Kidney (tissue), 14 donors: ENCODE results near the gene NID1. TPM values are rescaled to one million over a fixed set of nuclear protein-coding genes. Genes with fewer than 3 reads are reported as not detected.
A peak's percentile ranks its signal among the peaks of the same experiment; 100 is the strongest.

Source experiments
- DNase-seq, 5 donors: peaks; one replicate each; pipeline ENCODE4 v3.0.0-alpha.2; 2013 to 2020
- FAIRE-seq: peaks from 2 replicates; lab custom pipeline; 2012; peaks lifted over from hg19 to GRCh38; lab: Jason Lieb, UNC
- H3K27ac ChIP-seq, 2 donors: one replicate each; pipeline ENCODE4 v1.7.0; 2013; ENCODE audit warnings: low read depth in 2 of 2, low read length in 2 of 2, inconsistent platforms in 1 of 2
- H3K27me3 ChIP-seq: one replicate; pipeline ENCODE4 v1.7.1; 2013; ENCODE audit warnings: low read length, inconsistent platforms; ENCODE audit not compliant: control insufficient read depth, insufficient read depth
- H3K36me3 ChIP-seq, 3 donors: one replicate each; pipeline versions ENCODE4 v1.7.0 to v1.7.1; 2013; ENCODE audit warnings: low read length in 3 of 3, control low read depth in 1 of 3, inconsistent platforms in 1 of 3; ENCODE audit not compliant: insufficient read depth in 3 of 3, control insufficient read depth in 2 of 3
- H3K4me1 ChIP-seq, 3 donors: one replicate each; pipeline versions ENCODE4 v1.7.0 to v1.7.1; 2013; ENCODE audit warnings: low read length in 3 of 3, inconsistent platforms in 1 of 3, low read depth in 1 of 3; ENCODE audit not compliant: control insufficient read depth in 2 of 3, insufficient read depth in 2 of 3
- H3K4me3 ChIP-seq, 3 donors: one replicate each; pipeline versions ENCODE4 v1.7.0 to v1.8.1; 2013; ENCODE audit warnings: low read length in 3 of 3, control low read depth in 1 of 3, inconsistent platforms in 1 of 3
- H3K9ac ChIP-seq, 3 donors: one replicate each; pipeline versions ENCODE4 v1.7.0 to v1.7.1; 2013; ENCODE audit warnings: low read length in 3 of 3, control low read depth in 1 of 3, inconsistent platforms in 1 of 3
- H3K9me3 ChIP-seq, 3 donors: one replicate each; pipeline versions ENCODE4 v1.7.0 to v1.7.1; 2013; ENCODE audit warnings: low read length in 3 of 3, control low read depth in 1 of 3, inconsistent platforms in 1 of 3; ENCODE audit not compliant: control insufficient read depth in 2 of 3, insufficient read depth in 1 of 3
- intact Hi-C: fragments of 100-400 bp; cut with DNase I; formaldehyde crosslinking; loops from one replicate; pipeline ENCODE4 v1.11.1; 2022
- polyA plus RNA-seq: library from polyadenylated mRNA; stranded (reverse); fragments of 350-450 nt; fragmentation: Illumina TruSeq; extraction: RNeasy Lipid Tissue Mini Kit (QIAGEN cat#74804); gene quantifications from one replicate; pipeline ENCODE4 v1.2.3, GENCODE V29; 2014; ENCODE audit warnings: low read depth, low replicate concordance; ENCODE audit not compliant: insufficient read depth
- total RNA-seq: library from RNA; stranded (reverse); fragmentation: NEBNext Ultra II Directional; extraction: Animal tissue kit (Norgen Biotek cat#: 25700); gene quantifications from one replicate; pipeline ENCODE4 v1.2.1, GENCODE V29; 2021
- TF ChIP-seq, protein P1 (sequence below): IDR thresholded peaks from 3 replicates; pipeline ENCODE4 v1.5.1; 2012; ENCODE audit warnings: mild to moderate bottlenecking, moderate library complexity, borderline replicate concordance; ENCODE audit not compliant: insufficient read depth; ENCODE audit errors: extremely low read depth
- donor health status: control.
- donor health status: control.
- donor health status: control.
- donor health status: control.
- donor health status: control.
- donor health status: DM: yes; HTN: yes; CAD: no.
- donor health status: Normal renal cell carcinoma (clear cell type).

Gene NID1
- total and polyA plus RNA-seq, 2 donors from 2014 or later = 7.4 to 70.1 TPM

- intact Hi-C loops = no loop called here
- Histone ChIP-seq H3K4me1 (no peaks in the 10 kb centered on the region), H3K36me3 (peaks cover 3 to 28% (median 3%) of the 10 kb centered on the region in 3 donors), H3K9me3 (no peaks in the 10 kb centered on the region), H3K27me3 (no peaks in the 10 kb centered on the region), H3K27ac (peak overlapping the region in 1 of 2 donors; percentile 76), H3K9ac (no peak overlapping the region), H3K4me3 (no peak overlapping the region)
- FAIRE-seq (no peak), DNase-seq (no peak)
- TF ChIP-seq, protein P1, sequence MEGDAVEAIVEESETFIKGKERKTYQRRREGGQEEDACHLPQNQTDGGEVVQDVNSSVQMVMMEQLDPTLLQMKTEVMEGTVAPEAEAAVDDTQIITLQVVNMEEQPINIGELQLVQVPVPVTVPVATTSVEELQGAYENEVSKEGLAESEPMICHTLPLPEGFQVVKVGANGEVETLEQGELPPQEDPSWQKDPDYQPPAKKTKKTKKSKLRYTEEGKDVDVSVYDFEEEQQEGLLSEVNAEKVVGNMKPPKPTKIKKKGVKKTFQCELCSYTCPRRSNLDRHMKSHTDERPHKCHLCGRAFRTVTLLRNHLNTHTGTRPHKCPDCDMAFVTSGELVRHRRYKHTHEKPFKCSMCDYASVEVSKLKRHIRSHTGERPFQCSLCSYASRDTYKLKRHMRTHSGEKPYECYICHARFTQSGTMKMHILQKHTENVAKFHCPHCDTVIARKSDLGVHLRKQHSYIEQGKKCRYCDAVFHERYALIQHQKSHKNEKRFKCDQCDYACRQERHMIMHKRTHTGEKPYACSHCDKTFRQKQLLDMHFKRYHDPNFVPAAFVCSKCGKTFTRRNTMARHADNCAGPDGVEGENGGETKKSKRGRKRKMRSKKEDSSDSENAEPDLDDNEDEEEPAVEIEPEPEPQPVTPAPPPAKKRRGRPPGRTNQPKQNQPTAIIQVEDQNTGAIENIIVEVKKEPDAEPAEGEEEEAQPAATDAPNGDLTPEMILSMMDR = no peak
These were observed 49.4 kb downstream of the NID1 start for GRCh38 chr1:236015539-236015938.

GRCh38 chr1:236013330-236013729 lies 51.6 kb downstream of the NID1 start:
- no peaks in the 10 kb centered on the region for H3K27me3 ChIP-seq
- H3K4me3 ChIP-seq = no peak overlapping the region
- intact Hi-C loops = no loop called here
- no peaks in the 10 kb centered on the region for H3K4me1 ChIP-seq
- TF ChIP-seq, protein P1 = no peak
- H3K36me3 ChIP-seq = peaks cover 3 to 28% (median 5%) of the 10 kb centered on the region in 3 donors
- no peaks in the 10 kb centered on the region for H3K9me3 ChIP-seq
- DNase-seq (no peak), FAIRE-seq (no peak)
- H3K9ac ChIP-seq = no peak overlapping the region
- no peak overlapping the region for H3K27ac ChIP-seq

- Histone ChIP-seq H3K4me1 (no peaks in the 10 kb centered on the region), H3K27me3 (no peaks in the 10 kb centered on the region), H3K4me3 (no peak overlapping the region), H3K36me3 (peaks cover 3 to 31% (median 5%) of the 10 kb centered on the region in 3 donors), H3K9ac (no peak overlapping the region), H3K27ac (no peak overlapping the region), H3K9me3 (no peaks in the 10 kb centered on the region)
- DNase-seq (peak in 1 of 5 donors; percentile 2), FAIRE-seq (no peak)
- intact Hi-C loops = no loop called here
- TF ChIP-seq, protein P1 = no peak
These were observed 53.2 kb downstream of the NID1 start for GRCh38 chr1:236011641-236012040.

DNA sequence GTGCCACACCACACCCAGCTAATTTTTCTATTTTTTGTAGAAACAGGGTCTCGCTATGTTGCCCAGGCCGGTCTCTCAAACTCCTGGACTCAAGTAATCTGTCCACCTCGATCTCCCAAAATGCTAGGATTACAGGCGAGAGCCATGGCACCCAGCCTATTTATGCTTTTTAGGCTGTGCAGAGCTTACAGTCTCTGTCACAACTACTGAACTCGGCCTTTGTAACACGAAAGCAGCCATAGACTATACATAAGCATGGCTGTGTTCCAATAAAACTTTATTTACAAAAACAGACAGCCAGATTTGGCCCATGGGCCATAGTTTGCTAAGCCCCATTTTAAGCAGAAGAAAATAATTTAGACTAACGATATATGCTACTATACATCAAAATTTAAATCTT lies 54.4 kb downstream of the NID1 start:
- FAIRE-seq = no peak
- no peaks in the 10 kb centered on the region for H3K9me3 ChIP-seq
- TF ChIP-seq, protein P1 = no peak
- DNase-seq = no peak
- intact Hi-C loops = no loop called here
- H3K27me3 ChIP-seq = no peaks in the 10 kb centered on the region
- H3K4me3 ChIP-seq = no peak overlapping the region
- H3K27ac ChIP-seq = peak overlapping the region; percentile 4 to 14
- H3K9ac ChIP-seq = no peak overlapping the region
- H3K4me1 ChIP-seq = no peaks in the 10 kb centered on the region
- peaks cover 3 to 21% (median 5%) of the 10 kb centered on the region in 3 donors for H3K36me3 ChIP-seq
